ENCODE measurements around the gene ADORA2B.

GRCh38 chr17:15971098-15971678 lies 26.3 kb downstream of the ADORA2B start:
- no peak for TF ChIP-seq POLR2A (IDR thresholded peaks at IDR 0.05)
- no peak for TF ChIP-seq CTCF (IDR thresholded peaks at IDR 0.05)
- no peak for TF ChIP-seq POLR2AphosphoS5 (IDR thresholded peaks at IDR 0.05)
- TF ChIP-seq EP300 (IDR thresholded peaks at IDR 0.05), result no peak
